Skeletal muscle satellite cell (primary cell): ENCODE results near the gene SKIC2. TPM values are rescaled to one million over a fixed set of nuclear protein-coding genes. Genes with fewer than 3 reads are reported as not detected.
"Not testable (repeated sequence)": the region's sequence is repeated elsewhere in the genome, so short reads cannot be mapped to it uniquely, and the experiment has no call there.

Experiments
- H3K27me3 ChIP-seq: 2 replicates; pipeline ENCODE4 v1.7.0; 2013; ENCODE audit warnings: low read length; ENCODE audit not compliant: control insufficient read depth, insufficient read depth
- H3K36me3 ChIP-seq: 2 replicates; pipeline ENCODE4 v1.7.0; 2013; ENCODE audit warnings: mild to moderate bottlenecking, control low read depth, low read length; ENCODE audit not compliant: insufficient read depth
- H3K4me1 ChIP-seq: 2 replicates; pipeline ENCODE4 v1.7.0; 2013; ENCODE audit warnings: low read length; ENCODE audit not compliant: control insufficient read depth, insufficient read depth
- H3K4me2 ChIP-seq: 2 replicates; pipeline ENCODE4 v1.7.0; 2013; ENCODE audit warnings: mild to moderate bottlenecking, low read length
- H3K4me3 ChIP-seq: 2 replicates; pipeline ENCODE4 v1.7.0; 2013; ENCODE audit warnings: low read length
- H3K9ac ChIP-seq: 2 replicates; pipeline ENCODE4 v1.7.0; 2013; ENCODE audit warnings: mild to moderate bottlenecking, low read depth, low read length, moderate library complexity
- H3K9me3 ChIP-seq: replicated peaks from 2 replicates; pipeline ENCODE4 v1.7.0; 2013; ENCODE audit warnings: mild to moderate bottlenecking, control low read depth, low read length
- total RNA-seq: library from RNA; depleted of rRNA; stranded (reverse); fragments of >200 nt; gene quantifications from 2 replicates; pipeline ENCODE4 v1.2.3, GENCODE V29; 2012; rRNA removed

The SKIC2 gene
- total RNA-seq, result 63.6 and 73.0 TPM in 2 replicates

GRCh38 chr6:31958741-31959739 is at the start of gene SKIC2, which contains the start of gene NELFE:
TSS of gene SKIC2 (plus strand) at chr6:31959175. CDS start at chr6:31959193, 18 bp downstream.
TSS of gene NELFE (minus strand) at chr6:31958971. CDS start at chr6:31958446, 525 bp downstream.
- H3K4me2 ChIP-seq, result peak within 1 kb of the TSS; percentile 95
- peak within 1 kb of the TSS; percentile 96 for H3K9ac ChIP-seq
- peaks cover 62% of the 10 kb centered on the region for H3K36me3 ChIP-seq

DNA sequence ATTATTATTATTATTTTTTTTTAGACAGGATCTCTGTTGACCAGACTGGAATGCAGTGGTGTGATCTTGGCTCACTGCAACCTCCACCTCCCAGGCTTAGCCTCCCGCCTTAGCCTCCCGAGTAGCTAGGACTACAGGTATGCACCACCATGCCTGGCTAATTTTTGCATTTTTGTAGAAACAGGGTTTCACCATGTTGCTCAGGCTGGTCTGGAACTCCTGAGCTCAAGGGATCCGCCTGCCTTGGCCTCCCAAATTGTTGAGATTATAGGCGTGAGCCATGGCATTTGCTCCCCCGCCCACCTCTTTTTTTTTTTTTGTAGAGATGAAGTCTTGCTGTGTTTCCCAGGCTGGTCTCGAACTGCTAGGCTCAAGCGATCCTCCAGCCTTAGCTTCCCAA is 49.7 kb upstream of the SKIC2 start:
- H3K27me3 ChIP-seq, H3K4me3 ChIP-seq, H3K9me3 ChIP-seq, H3K9ac ChIP-seq, H3K4me2 ChIP-seq, H3K36me3 ChIP-seq: not testable (repeated sequence)
- H3K4me1 ChIP-seq, result peaks cover 35% of the 10 kb centered on the region

More at GRCh38 chr6:31958741-31959739, at the start of gene SKIC2, which contains the start of gene NELFE:
- no peaks in the 10 kb centered on the region for H3K27me3 ChIP-seq
- no peaks in the 10 kb centered on the region for H3K9me3 ChIP-seq
- peaks cover 15% of the 10 kb centered on the region for H3K4me1 ChIP-seq
- peak within 1 kb of the TSS; percentile 90 for H3K4me3 ChIP-seq

GRCh38 chr6:31911826-31912585 is 47.0 kb upstream of the SKIC2 start:
- H3K36me3 ChIP-seq, result no peaks in the 10 kb centered on the region
- no peaks in the 10 kb centered on the region for H3K27me3 ChIP-seq
- no peak overlapping the region for H3K9ac ChIP-seq
- peaks cover 35% of the 10 kb centered on the region for H3K4me1 ChIP-seq
- no peaks in the 10 kb centered on the region for H3K9me3 ChIP-seq
- no peak overlapping the region for H3K4me3 ChIP-seq
- H3K4me2 ChIP-seq, result no peak overlapping the region

GRCh38 chr6:31915351-31915750 is 43.6 kb upstream of the SKIC2 start:
- Histone ChIP-seq H3K4me3 (no peak overlapping the region), H3K9ac (no peak overlapping the region), H3K4me1 (peaks cover 9% of the 10 kb centered on the region), H3K36me3 (no peaks in the 10 kb centered on the region), H3K27me3 (no peaks in the 10 kb centered on the region), H3K4me2 (no peak overlapping the region), H3K9me3 (no peaks in the 10 kb centered on the region)

- Histone ChIP-seq H3K27me3 (no peaks in the 10 kb centered on the region), H3K9me3 (no peaks in the 10 kb centered on the region), H3K4me3 (no peak overlapping the region), H3K4me1 (peaks cover 11% of the 10 kb centered on the region), H3K4me2 (no peak overlapping the region), H3K36me3 (no peaks in the 10 kb centered on the region), H3K9ac (no peak overlapping the region)
These were observed 43.2 kb upstream of the SKIC2 start for GRCh38 chr6:31915756-31916155.

GRCh38 chr6:31918069-31918720 is 40.8 kb upstream of the SKIC2 start:
- no peaks in the 10 kb centered on the region for H3K9me3 ChIP-seq
- peaks cover 4% of the 10 kb centered on the region for H3K4me1 ChIP-seq
- no peak overlapping the region for H3K4me3 ChIP-seq
- no peak overlapping the region for H3K4me2 ChIP-seq
- no peaks in the 10 kb centered on the region for H3K36me3 ChIP-seq
- no peak overlapping the region for H3K9ac ChIP-seq
- no peaks in the 10 kb centered on the region for H3K27me3 ChIP-seq

GRCh38 chr6:31919624-31920303 is 39.2 kb upstream of the SKIC2 start:
- Histone ChIP-seq H3K4me1 (peaks cover 4% of the 10 kb centered on the region), H3K4me3 (no peak overlapping the region), H3K4me2 (no peak overlapping the region), H3K36me3 (no peaks in the 10 kb centered on the region), H3K27me3 (no peaks in the 10 kb centered on the region), H3K9me3 (no peaks in the 10 kb centered on the region), H3K9ac (no peak overlapping the region)

DNA sequence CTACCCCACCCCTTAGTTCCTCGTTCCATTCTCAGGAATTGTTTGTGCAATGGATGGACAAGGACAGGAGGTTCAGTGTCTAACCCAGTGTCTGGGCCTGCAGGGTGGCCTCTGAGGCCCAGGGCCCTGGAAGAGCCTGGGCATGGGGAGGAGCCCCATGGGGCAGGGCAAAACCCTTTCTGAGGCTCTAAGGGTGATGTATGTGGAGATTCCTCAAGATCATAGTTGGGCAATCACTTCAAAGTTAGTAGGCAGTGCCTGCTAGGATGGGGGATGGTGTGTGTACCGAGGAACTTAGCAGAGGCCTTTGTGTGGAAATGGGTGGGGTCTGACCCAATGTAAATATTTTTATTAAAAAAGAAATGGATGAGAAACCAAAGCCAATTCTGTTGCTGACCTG is 38.2 kb upstream of the SKIC2 start:
- Histone ChIP-seq H3K4me3 (no peak overlapping the region), H3K9me3 (no peaks in the 10 kb centered on the region), H3K36me3 (no peaks in the 10 kb centered on the region), H3K9ac (no peak overlapping the region), H3K27me3 (no peaks in the 10 kb centered on the region), H3K4me2 (no peak overlapping the region), H3K4me1 (peaks cover 4% of the 10 kb centered on the region)

GRCh38 chr6:31922942-31923341 is 36.0 kb upstream of the SKIC2 start:
- Histone ChIP-seq H3K4me1 (peaks cover 12% of the 10 kb centered on the region), H3K9me3 (no peaks in the 10 kb centered on the region), H3K9ac (no peak overlapping the region)

DNA sequence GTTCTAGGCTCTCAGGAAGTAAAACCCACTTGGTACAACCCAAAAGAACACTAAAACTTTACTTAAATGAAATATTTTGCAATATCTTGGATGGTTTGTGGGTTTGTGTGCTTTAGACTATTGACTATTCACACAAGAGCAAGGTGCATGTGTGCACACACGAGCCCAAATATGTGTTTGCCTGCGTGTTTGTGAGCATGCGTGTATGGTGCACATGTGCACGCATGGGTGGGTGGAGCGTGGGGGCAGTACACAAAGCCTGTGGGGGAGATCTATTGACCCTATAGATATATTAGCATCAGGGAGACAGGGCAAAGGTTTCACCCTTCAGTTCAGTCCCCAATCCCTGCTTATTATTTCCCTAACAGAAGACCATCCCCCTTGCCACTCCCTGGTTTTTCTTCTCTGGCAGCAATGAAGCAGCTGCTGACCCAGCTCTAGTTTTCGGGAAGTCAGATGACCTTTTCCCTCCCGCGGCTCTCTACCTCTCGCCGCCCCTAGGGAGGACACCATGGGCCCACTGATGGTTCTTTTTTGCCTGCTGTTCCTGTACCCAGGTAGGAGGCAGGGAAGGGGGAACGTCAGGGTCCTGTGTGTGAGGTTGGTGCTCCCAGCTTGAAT is 31.6 kb upstream of the SKIC2 start, which contains the start of gene C2:
Gene C2, plus strand, starts transcription at position 476 of the 621 bp plus-strand sequence. Its CDS starts 36 bp downstream, at position 512.
- Histone ChIP-seq H3K4me1 (peaks cover 8% of the 10 kb centered on the region), H3K4me2 (no peak within 1 kb of the TSS), H3K36me3 (no peaks in the 10 kb centered on the region), H3K9me3 (no peaks in the 10 kb centered on the region), H3K9ac (no peak within 1 kb of the TSS), H3K27me3 (no peaks in the 10 kb centered on the region), H3K4me3 (no peak within 1 kb of the TSS)

More at GRCh38 chr6:31922942-31923341, 36.0 kb upstream of the SKIC2 start:
- Histone ChIP-seq H3K4me2 (no peak overlapping the region), H3K36me3 (no peaks in the 10 kb centered on the region), H3K4me3 (no peak overlapping the region), H3K27me3 (no peaks in the 10 kb centered on the region)
